SHP77 treated with DMSO at 0.1 percent for 48 hours (cell line): ENCODE data around the gene ZBTB3.
"Not testable (repeated sequence)": the region's sequence is repeated elsewhere in the genome, so short reads cannot be mapped to it uniquely, and the experiment has no call there.

Source experiments
- DNase-seq: peaks from one replicate; lab custom pipeline; 2025; lab: John Stamatoyannopoulos, UW

Gene ZBTB3

DNA sequence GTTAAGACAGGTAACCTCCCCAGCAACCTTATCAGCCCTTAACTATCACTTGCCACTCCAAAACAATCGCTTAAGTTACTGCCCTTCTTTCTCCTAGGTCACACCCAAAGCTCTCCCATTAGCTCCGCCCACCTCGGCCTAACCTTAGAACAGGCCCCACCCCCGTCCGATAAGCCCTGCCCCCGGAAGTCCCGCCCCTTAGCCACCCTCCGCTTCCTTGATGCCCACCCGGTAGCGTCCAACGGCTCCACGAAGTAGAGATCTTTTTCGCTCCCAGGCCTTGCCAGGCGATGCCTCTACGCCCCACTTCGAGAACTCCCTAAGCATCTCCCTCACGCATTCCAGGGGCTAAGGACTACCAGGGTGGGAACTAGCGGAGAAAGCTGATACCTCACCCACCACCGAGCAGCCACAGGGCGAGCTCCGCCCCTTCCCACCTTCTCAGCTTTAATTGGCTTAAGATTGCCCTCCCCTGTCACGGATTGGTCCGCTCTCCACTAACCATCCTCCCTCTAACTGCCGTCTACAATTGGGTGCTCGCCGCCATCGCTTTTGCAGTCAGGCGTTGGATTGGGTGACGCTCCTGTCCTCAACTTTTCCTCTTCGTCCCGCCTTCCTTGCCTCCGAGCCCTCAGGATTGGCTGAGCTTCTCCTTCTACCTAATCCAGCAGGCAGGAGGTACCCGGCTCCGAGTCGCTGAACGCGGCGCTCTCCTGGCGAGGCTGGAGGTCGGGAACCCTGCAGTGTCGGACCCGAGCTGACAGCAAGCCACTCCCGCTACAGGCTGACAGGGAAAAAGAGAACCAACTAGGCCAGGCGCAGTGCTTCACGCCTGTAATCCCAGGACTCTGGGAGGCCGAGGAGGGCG lies at the start of gene ZBTB3:
Gene ZBTB3, minus strand, starts transcription at position 425 of the 868 bp plus-strand sequence. CDS start 496 bp downstream, outside the sequence.
- DNase-seq, result peak; percentile 99

GRCh38 chr11:62801071-62801470 lies 47.1 kb upstream of the ZBTB3 start:
- DNase-seq, result no peak

DNA sequence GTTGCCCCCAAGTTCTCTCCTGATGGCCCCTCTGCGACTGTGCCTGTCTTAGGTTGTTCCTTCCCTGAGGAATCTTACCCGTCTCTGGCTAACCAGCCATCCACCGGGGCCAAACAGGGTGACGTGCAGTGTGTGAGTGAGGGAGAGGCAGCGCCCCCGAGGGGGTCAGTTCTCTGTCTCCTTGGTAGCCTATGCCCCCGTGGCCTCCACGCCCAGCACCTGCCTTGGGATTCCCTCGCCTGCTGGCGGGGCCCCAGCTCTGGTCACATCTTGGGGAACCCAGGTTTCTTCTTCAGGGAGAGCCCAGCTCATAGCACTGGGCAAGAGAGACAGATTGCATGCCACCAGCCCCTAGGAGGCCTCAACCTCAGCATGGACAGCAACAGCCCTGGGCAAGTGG lies 45.5 kb upstream of the ZBTB3 start:
- no peak for DNase-seq

- DNase-seq, result no peak
Measured at GRCh38 chr11:62796281-62796680, 42.3 kb upstream of the ZBTB3 start.

DNA sequence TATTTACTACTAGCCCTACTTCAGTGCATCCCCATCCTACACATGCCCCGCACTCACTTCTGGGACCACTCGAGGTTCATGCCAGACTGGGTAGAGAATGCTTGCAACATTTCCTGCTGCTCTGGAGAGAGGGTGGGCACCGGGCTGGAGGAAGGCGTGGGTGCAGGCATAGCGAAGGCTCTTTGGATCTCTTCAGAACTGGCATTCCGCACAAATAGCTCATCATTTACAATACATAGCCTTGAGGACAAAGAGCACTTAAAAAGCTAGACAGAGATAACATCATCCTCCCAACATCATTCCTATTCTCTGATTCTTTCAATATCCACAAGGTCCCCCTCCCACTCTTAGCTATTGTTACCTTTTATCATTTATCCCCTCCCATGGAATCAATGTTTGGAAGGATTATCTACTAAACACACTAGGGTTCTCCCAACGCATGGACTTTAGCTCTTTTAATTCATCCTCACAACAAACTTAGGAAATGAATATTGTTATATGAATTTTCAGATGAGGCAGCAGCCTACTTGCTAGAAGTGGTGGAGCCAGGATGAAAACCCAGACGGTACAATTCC lies 40.3 kb upstream of the ZBTB3 start:
- no peak for DNase-seq

DNA sequence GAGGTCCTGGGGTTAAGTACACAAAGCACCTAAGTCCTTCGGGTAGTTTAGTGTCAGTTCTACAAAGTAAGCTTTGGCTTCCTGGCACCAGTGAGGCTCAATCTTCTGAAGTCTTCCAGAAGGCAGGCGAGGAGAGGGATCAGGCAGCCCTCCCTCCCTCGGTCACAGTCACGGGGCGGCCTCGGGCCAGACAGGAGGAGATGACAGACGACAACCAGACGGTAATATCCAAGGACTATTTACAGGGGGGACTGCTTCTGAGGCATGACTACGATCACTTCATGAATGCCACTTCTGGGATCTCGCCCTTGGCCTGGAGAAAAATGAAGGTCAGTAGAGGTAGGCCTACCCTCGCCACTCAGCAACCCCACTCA lies 38.2 kb upstream of the ZBTB3 start:
- DNase-seq, result no peak

DNA sequence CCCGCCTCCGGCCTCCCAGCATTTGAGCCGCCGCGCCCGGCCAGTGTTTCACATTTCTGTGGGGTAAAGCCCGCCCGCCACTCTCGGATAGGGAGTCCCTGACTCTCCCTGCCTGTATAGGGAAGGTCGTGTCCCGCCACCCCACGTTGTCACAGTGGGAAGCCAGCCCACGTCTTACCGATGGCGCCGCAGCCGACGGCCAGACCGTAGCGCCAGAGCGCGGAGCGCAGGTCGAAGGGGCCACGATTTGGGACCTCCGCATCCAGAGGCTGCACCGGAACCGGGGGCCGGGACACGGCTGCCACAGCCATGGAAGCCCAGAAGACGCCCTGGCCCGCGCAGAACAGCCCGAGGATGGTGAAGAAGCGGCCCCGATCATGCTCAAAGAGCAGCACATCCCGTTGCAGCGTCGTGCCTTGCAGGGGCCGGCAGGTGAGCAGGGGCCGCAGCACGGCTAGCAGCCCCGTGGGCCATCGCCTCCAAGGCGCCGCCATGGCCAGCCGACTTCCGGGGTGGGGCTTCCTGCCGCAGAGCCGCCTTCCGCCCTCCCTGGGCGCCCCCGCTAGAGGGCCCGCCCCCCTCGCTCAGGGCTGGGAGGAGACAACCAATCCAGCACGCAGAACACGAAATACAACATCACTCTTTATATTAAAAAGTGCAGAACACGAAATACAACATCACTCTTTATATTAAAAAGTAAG lies 37.7 kb upstream of the ZBTB3 start, which contains the start of gene TMEM223:
Gene TMEM223, minus strand, starts transcription at position 506 of the 701 bp plus-strand sequence. Its CDS starts 12 bp downstream, at position 494.
- DNase-seq, result peak; percentile 18

DNA sequence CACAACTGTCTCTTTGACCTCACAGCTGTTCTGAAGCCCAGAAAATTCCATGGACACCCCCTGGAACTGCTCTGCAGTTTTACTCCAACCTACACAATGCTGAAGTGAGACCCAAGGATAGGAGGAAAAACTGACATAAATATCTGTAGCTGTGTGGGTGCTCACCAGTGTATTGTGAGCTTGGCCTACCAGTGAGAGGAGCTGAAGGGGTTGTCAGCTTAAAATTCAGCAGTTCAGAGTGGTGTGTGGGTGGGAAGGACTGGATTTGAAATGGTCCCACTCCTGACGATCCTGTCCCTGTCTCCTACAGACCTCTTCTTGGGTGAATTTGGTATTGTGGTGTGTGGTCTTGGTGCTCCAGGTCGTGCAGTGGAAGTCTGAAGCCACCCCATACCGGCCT lies 35.6 kb upstream of the ZBTB3 start:
- DNase-seq, result no peak

DNA sequence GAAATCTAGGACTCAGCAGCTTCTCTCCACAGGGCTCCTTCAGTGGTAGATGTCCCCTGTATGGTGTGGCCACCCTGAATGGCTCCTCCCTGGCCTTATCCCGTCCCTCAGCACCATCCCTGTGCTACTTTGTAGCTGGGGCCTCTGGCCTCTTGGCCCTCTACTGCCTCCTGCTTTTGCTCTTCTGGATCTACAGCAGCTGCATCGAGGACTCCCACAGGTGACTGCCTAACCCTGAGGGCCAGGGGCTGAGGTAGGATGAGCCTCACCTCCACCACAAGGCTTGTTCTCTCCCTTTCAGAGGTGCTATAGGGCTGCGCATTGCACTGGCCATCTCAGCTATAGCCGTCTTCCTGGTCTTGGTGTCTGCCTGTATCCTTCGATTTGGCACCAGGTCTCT lies 35.0 kb upstream of the ZBTB3 start:
- no peak for DNase-seq

GRCh38 chr11:62787005-62787759 lies 33.2 kb upstream of the ZBTB3 start, which contains the start of gene TMEM179B:
TSS of gene TMEM179B (plus strand) at chr11:62787402. CDS start at chr11:62787432, 30 bp downstream.
- peak; percentile 79 for DNase-seq

GRCh38 chr11:62786318-62787004 lies 32.5 kb upstream of the ZBTB3 start:
- peak; percentile 33 for DNase-seq

DNA sequence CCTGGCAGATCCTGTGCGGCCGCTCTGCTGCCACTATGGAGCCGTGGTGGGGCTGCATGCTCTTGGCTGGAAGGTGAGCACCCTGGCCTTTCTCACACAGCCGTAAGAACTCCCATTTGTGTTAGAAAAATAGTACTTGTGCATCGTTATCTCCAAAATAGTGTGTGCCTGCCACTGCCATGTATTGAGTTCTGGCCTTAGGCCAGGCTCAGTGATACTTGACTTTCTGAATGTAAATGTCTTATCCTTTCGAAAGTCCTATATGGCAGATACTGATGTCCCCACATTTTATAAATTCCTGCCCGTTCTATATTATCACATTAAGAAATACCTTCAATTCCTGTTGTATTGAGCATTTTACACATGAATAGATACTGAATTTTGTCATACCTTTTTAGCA lies 28.8 kb upstream of the ZBTB3 start:
- DNase-seq, result no peak

- no peak for DNase-seq
Measured at GRCh38 chr11:62778441-62778840, 24.5 kb upstream of the ZBTB3 start.

GRCh38 chr11:62777389-62777788 lies 23.4 kb upstream of the ZBTB3 start:
- DNase-seq, result no peak

DNA sequence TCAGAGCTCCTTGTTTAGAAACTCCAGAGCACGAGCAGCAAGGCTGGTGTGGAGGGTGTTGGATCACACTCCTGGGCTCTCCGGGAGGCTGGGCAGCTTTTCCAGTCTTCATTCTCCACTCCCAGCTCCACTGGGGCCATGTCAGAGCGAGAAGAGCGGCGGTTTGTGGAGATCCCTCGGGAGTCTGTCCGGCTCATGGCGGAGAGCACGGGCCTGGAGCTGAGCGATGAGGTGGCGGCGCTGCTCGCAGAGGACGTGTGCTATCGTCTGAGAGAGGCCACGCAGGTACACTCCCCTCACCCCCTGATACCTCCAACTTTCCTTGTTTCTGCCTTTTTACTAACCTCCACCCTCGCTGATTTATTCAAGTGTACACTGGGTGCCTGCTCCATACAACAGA lies 21.7 kb upstream of the ZBTB3 start:
- no peak for DNase-seq

DNA sequence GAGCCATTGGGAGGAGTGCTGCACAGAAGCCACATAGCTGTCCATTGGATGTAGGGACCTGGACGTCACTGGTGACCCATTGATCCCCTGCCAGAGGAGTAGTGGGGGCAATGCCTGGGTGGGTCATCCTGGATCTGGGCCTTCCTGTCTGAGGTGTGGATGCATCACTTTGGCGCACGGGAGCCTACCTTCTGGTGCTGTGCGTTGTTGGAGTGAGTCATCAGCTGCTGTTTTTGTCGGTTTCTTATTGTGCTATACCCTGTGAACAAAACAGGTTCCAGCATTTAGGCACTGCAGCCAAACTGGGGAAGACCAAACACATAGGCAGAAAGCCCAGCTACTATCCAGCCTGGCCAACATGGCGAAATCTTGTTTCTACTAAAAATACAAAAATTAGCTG lies 20.4 kb upstream of the ZBTB3 start:
- no peak for DNase-seq

DNA sequence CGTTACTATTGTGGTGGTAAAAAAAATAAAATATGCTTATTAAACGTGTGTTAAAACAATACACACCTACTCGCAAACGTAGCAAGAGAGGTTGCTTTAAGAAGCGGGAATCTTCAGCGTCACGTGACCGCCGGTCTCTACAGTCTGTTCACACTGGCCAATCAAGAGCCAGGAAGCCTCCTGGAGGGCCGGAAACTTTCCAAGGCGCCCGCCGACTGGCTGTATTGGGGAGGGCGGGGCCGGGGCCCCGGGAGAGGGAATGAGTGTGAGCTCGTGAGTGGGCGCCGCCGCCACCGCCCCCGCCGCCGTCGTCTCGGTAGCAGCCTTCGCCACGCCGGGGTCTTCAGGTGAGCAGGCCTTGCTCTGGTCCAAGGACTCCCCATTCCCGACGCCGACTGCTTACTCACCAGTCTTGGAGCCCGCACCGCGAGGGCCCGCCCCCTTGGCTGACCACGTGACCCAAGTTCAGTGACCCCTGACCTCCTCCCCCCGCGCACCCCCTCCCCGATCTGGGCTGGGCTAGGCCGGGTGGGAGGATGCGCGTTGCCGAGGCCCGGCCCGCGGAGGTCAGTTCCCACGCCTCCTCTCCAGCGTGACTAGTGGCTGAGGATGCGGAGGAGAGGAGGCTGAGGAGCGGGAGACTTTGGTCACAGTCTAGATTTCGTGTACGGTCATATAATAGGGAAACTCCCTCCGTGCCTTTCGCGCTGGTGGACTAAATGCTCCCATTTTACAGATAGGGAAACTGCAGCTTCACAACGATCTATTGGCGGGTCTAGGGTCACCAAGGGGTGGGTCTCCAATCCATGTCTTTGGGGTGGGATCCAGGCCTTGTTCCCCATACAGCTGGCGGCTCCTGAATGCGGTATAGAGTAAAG lies 17.4 kb upstream of the ZBTB3 start, which contains the start of gene TAF6L:
Gene TAF6L, plus strand, starts transcription at position 253 of the 878 bp plus-strand sequence. CDS start 4,388 bp downstream, outside the sequence.
- DNase-seq, result peak; percentile 88

DNA sequence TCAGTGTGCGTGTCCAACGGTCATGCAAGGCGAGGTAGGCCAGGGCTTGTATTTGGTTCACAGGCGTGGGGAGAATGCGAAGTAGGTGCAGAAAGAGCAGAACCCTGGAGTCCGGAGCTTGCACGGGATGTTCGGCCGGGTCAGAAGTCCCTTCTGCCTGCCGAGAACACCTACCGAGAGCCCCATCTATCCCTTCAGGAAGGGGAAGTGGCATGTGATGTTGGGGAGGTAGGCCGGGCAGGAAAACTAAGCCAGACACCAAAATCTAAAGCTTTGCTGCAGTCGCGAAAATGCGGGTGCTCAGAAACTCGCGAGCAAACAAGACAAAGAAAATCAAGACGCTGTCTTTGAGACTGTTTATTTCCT lies 16.8 kb upstream of the ZBTB3 start:
- no peak for DNase-seq

DNA sequence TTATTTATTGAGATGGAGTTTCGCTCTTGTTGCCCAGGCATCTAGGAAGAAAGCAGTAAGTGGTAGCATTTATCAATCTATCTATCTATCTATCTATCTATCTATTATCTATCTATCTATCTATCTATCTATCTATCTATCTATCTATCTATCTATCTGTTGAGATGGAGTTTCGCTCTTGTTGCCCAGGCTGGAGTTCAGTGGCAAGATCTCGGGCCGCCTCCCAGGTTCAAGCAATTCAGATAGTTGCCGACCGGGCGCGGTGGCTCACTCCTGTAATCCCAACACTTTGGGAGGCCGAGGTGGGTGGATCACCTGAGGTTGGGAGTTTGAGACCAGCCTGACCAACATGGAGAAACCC lies 6.9 kb upstream of the ZBTB3 start:
- not testable (repeated sequence) for DNase-seq
